NCI-H1694 (cell line): Measurements from ENCODE around the gene FBRSL1.
A peak's percentile ranks its signal among the peaks of the same experiment; 100 is the strongest.

ENCODE experiments used
- DNase-seq: peaks from one replicate; lab custom pipeline; 2025; lab: John Stamatoyannopoulos, UW

Gene FBRSL1

GRCh38 chr12:132558861-132559623, 69.1 kb downstream of the FBRSL1 start:
- DNase-seq = no peak

GRCh38 chr12:132559652-132560363, 69.9 kb downstream of the FBRSL1 start:
- peak; percentile 4 for DNase-seq

- no peak for DNase-seq
Observed at GRCh38 chr12:132560364-132560613, 70.3 kb downstream of the FBRSL1 start.

- peak; percentile 56 for DNase-seq
Observed at GRCh38 chr12:132560614-132561426, 70.9 kb downstream of the FBRSL1 start.
